PFSK-1 (cell line): ENCODE results near the gene PTGES2.

Experiments
- SIN3A ChIP-seq: IDR thresholded peaks from 2 replicates; pipeline ENCODE4 v1.6.1; 2012; ENCODE audit warnings: mild to moderate bottlenecking, low read length, moderate library complexity, borderline replicate concordance; ENCODE audit not compliant: insufficient read depth
- TF ChIP-seq, protein P1 (sequence below), 2 experiments: IDR thresholded peaks; 2 replicates each; pipeline versions ENCODE4 v1.6.1 to v1.8.0; 2011 to 2012; ENCODE audit warnings: low read depth in 2 of 2, low read length in 2 of 2, control low read depth in 1 of 2, inconsistent platforms in 1 of 2, mild to moderate bottlenecking in 1 of 2, moderate library complexity in 1 of 2; ENCODE audit not compliant: insufficient read depth in 1 of 2

DNA sequence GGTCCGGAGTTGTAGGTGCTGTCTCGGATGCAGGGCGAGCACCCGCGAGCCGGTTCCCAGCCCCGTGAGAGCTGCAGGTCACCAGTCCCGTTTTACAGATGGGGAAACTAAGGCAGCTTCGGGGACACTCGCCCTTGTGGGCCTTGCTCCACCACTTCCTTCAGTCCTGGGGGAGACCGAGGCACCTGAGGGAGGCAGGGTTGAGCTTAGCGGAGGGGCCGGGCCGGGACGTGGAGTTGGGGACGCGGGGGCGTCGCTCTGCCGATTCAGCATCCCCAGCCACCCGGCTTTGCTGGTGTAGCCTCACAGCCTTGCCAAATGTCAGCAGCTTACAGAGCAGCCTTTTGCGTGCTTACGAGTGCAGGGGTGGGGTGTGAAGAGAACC is 33.1 kb upstream of the PTGES2 start:
- TF ChIP-seq SIN3A, result no peak
- TF ChIP-seq, protein P1, sequence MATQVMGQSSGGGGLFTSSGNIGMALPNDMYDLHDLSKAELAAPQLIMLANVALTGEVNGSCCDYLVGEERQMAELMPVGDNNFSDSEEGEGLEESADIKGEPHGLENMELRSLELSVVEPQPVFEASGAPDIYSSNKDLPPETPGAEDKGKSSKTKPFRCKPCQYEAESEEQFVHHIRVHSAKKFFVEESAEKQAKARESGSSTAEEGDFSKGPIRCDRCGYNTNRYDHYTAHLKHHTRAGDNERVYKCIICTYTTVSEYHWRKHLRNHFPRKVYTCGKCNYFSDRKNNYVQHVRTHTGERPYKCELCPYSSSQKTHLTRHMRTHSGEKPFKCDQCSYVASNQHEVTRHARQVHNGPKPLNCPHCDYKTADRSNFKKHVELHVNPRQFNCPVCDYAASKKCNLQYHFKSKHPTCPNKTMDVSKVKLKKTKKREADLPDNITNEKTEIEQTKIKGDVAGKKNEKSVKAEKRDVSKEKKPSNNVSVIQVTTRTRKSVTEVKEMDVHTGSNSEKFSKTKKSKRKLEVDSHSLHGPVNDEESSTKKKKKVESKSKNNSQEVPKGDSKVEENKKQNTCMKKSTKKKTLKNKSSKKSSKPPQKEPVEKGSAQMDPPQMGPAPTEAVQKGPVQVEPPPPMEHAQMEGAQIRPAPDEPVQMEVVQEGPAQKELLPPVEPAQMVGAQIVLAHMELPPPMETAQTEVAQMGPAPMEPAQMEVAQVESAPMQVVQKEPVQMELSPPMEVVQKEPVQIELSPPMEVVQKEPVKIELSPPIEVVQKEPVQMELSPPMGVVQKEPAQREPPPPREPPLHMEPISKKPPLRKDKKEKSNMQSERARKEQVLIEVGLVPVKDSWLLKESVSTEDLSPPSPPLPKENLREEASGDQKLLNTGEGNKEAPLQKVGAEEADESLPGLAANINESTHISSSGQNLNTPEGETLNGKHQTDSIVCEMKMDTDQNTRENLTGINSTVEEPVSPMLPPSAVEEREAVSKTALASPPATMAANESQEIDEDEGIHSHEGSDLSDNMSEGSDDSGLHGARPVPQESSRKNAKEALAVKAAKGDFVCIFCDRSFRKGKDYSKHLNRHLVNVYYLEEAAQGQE (IDR thresholded peaks at IDR 0.05; ENCODE audit: insufficient read depth in 1 of 2, low read depth in 2 of 2, low read length in 2 of 2), result no peak
